Neural progenitor cell (in vitro differentiated cells): ENCODE results near the gene COPA. TPM values are rescaled to one million over a fixed set of nuclear protein-coding genes. Genes with fewer than 3 reads are reported as not detected.

ENCODE experiments used
- DNase-seq: peaks from one replicate; pipeline ENCODE4 v3.0.0-alpha.2; 2016; ENCODE audit warnings: low spot score
- H2AFZ ChIP-seq: fragments of 200-600 bp; sonication (generic); replicated peaks from 2 replicates; pipeline ENCODE4 v1.6.1; 2016; ENCODE audit warnings: antibody characterized with exemption
- H3F3A ChIP-seq: fragments of 200-600 bp; sonication (generic); 2 replicates; pipeline ENCODE4 v1.6.1; 2016; ENCODE audit warnings: antibody characterized with exemption, low read depth
- H3K27ac ChIP-seq: fragments of 200-600 bp; sonication (generic); 2 replicates; pipeline ENCODE4 v1.5.1; 2016; ENCODE audit warnings: mild to moderate bottlenecking
- H3K27me3 ChIP-seq: fragments of 200-600 bp; sonication (generic); 2 replicates; pipeline ENCODE4 v1.6.1; 2016; ENCODE audit warnings: mild to moderate bottlenecking, moderate library complexity
- H3K36me3 ChIP-seq: fragments of 200-600 bp; sonication (generic); 2 replicates; pipeline ENCODE4 v1.5.1; 2016
- H3K4me1 ChIP-seq: fragments of 200-600 bp; sonication (generic); 2 replicates; pipeline ENCODE4 v1.6.1; 2016; ENCODE audit warnings: mixed run types
- H3K4me2 ChIP-seq: fragments of 200-600 bp; sonication (generic); 2 replicates; pipeline ENCODE4 v1.6.1; 2016
- H3K4me3 ChIP-seq: fragments of 200-600 bp; sonication (generic); 2 replicates; pipeline ENCODE4 v1.5.1; 2016
- H3K79me2 ChIP-seq: fragments of 200-600 bp; sonication (generic); 2 replicates; pipeline ENCODE4 v1.6.1; 2016; ENCODE audit warnings: low read depth
- H3K9ac ChIP-seq: fragments of 200-600 bp; sonication (generic); 2 replicates; pipeline ENCODE4 v1.6.1; 2016
- H3K9me3 ChIP-seq: fragments of 200-600 bp; sonication (generic); 2 replicates; pipeline ENCODE4 v1.5.1; 2016; ENCODE audit warnings: low read depth
- H4K20me1 ChIP-seq: fragments of 200-600 bp; sonication (generic); 2 replicates; pipeline ENCODE4 v1.6.1; 2016; ENCODE audit warnings: low read depth
- H3K27ac Mint-ChIP-seq: 3 replicates; pipeline ENCODE4 v1.8.0; 2021; ENCODE audit warnings: mixed read lengths
- H3K27me3 Mint-ChIP-seq: 2 replicates; pipeline ENCODE4 v1.8.0; 2022; ENCODE audit warnings: low read depth, mild to moderate bottlenecking, inconsistent platforms, moderate library complexity, mixed read lengths; ENCODE audit not compliant: insufficient read depth
- H3K36me3 Mint-ChIP-seq: 3 replicates; pipeline ENCODE4 v1.8.0; 2021; ENCODE audit warnings: mixed read lengths
- H3K4me1 Mint-ChIP-seq: 3 replicates; pipeline ENCODE4 v1.8.0; 2021; ENCODE audit warnings: mixed read lengths
- H3K4me3 Mint-ChIP-seq: 3 replicates; pipeline ENCODE4 v1.8.0; 2021; ENCODE audit warnings: mild to moderate bottlenecking, moderate library complexity, mixed read lengths
- H3K9me3 Mint-ChIP-seq: 3 replicates; pipeline ENCODE4 v1.8.0; 2020; ENCODE audit warnings: mixed read lengths
- EZH2 ChIP-seq: fragments of 200-600 bp; sonication (generic); IDR thresholded peaks from 2 replicates; pipeline ENCODE4 v1.6.1; 2017; ENCODE audit warnings: antibody characterized with exemption, mild to moderate bottlenecking, moderate library complexity
- EZH2phosphoT487 ChIP-seq: fragments of 200-600 bp; sonication (generic); IDR thresholded peaks from 2 replicates; pipeline ENCODE4 v1.6.1; 2017; ENCODE audit warnings: antibody characterized with exemption
- total RNA-seq: library from RNA; depleted of rRNA; stranded (reverse); fragments of >200 nt; gene quantifications from 2 replicates; pipeline ENCODE4 v1.2.3, GENCODE V29; 2015; ENCODE audit warnings: low replicate concordance
- TF ChIP-seq, protein P1 (sequence below): fragments of 200-600 bp; sonication (generic); IDR thresholded peaks from 2 replicates; pipeline ENCODE4 v1.5.1; 2017; ENCODE audit warnings: antibody characterized with exemption, mild to moderate bottlenecking

COPA gene
- total RNA-seq, 1 donor from 2014 or later: 82.6 TPM

DNA sequence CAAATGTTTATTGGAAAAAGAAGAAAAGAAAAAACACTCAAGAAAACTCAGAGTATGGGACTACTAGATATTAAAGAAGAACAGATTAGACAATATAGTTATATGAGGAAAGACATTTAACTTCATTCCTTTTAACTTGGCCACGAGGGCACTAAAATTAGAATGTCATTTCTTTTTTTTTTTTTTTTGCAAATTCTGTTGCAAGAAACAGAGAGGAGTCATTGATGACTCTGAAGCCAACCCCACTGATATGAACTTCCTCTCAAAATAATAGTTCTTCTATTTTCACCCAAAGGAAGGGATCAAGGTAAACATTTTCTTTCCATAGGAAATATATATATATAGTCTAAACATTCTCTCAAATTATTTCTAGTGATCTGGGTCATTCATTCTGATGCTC, 33.5 kb downstream of the COPA start:
- no peak for DNase-seq
- Mint-ChIP-seq H3K27me3 (no peaks in the 10 kb centered on the region), H3K27ac (no peak overlapping the region), H3K36me3 (peaks cover 32% of the 10 kb centered on the region), H3K9me3 (no peaks in the 10 kb centered on the region), H3K4me3 (no peak overlapping the region), H3K4me1 (no peaks in the 10 kb centered on the region)
- Histone ChIP-seq H3K4me3 (no peak overlapping the region), H3K4me1 (peaks cover 9% of the 10 kb centered on the region), H3K27me3 (no peaks in the 10 kb centered on the region), H3F3A (peaks cover 9% of the 10 kb centered on the region), H4K20me1 (peaks cover 13% of the 10 kb centered on the region), H3K36me3 (peaks cover 27% of the 10 kb centered on the region), H3K9me3 (no peaks in the 10 kb centered on the region), H2AFZ (no peak overlapping the region), H3K27ac (no peak overlapping the region), H3K9ac (no peak overlapping the region), H3K4me2 (no peak overlapping the region), H3K79me2 (no peaks in the 10 kb centered on the region)
- TF ChIP-seq EZH2 (no peak), EZH2phosphoT487 (no peak)
- TF ChIP-seq, protein P1, sequence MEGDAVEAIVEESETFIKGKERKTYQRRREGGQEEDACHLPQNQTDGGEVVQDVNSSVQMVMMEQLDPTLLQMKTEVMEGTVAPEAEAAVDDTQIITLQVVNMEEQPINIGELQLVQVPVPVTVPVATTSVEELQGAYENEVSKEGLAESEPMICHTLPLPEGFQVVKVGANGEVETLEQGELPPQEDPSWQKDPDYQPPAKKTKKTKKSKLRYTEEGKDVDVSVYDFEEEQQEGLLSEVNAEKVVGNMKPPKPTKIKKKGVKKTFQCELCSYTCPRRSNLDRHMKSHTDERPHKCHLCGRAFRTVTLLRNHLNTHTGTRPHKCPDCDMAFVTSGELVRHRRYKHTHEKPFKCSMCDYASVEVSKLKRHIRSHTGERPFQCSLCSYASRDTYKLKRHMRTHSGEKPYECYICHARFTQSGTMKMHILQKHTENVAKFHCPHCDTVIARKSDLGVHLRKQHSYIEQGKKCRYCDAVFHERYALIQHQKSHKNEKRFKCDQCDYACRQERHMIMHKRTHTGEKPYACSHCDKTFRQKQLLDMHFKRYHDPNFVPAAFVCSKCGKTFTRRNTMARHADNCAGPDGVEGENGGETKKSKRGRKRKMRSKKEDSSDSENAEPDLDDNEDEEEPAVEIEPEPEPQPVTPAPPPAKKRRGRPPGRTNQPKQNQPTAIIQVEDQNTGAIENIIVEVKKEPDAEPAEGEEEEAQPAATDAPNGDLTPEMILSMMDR: no peak

- no peak overlapping the region for H3K9ac ChIP-seq
- no peaks in the 10 kb centered on the region for H3K27me3 ChIP-seq
- no peaks in the 10 kb centered on the region for H3K4me1 Mint-ChIP-seq
- H3K27ac Mint-ChIP-seq: no peak overlapping the region
- no peaks in the 10 kb centered on the region for H3K9me3 ChIP-seq
- H4K20me1 ChIP-seq: peaks cover 13% of the 10 kb centered on the region
- no peaks in the 10 kb centered on the region for H3K9me3 Mint-ChIP-seq
- peaks cover 23% of the 10 kb centered on the region for H3K36me3 ChIP-seq
- H3K79me2 ChIP-seq: no peaks in the 10 kb centered on the region
- H3K4me3 ChIP-seq: no peak overlapping the region
- no peak overlapping the region for H3K27ac ChIP-seq
- no peaks in the 10 kb centered on the region for H3K27me3 Mint-ChIP-seq
- H3F3A ChIP-seq: peaks cover 9% of the 10 kb centered on the region
- no peak overlapping the region for H3K4me3 Mint-ChIP-seq
- no peak overlapping the region for H2AFZ ChIP-seq
- H3K4me2 ChIP-seq: no peak overlapping the region
- no peak for DNase-seq
- H3K36me3 Mint-ChIP-seq: peaks cover 32% of the 10 kb centered on the region
- TF ChIP-seq, protein P1: no peak
- no peak for TF ChIP-seq EZH2phosphoT487
- no peak for TF ChIP-seq EZH2
- peaks cover 9% of the 10 kb centered on the region for H3K4me1 ChIP-seq
Measured at GRCh38 chr1:160309185-160309557, 33.9 kb downstream of the COPA start.

- Histone ChIP-seq H3K4me2 (no peak overlapping the region), H3K9ac (peak overlapping the region; percentile 1), H3K36me3 (peaks cover 22% of the 10 kb centered on the region), H2AFZ (no peak overlapping the region), H3K4me3 (no peak overlapping the region), H3K27ac (peak overlapping the region; percentile 72), H3K4me1 (peaks cover 9% of the 10 kb centered on the region), H3K9me3 (no peaks in the 10 kb centered on the region), H4K20me1 (peaks cover 13% of the 10 kb centered on the region), H3F3A (peaks cover 9% of the 10 kb centered on the region), H3K27me3 (no peaks in the 10 kb centered on the region), H3K79me2 (no peaks in the 10 kb centered on the region)
- DNase-seq: no peak
- TF ChIP-seq, protein P1: no peak
- H3K4me1 Mint-ChIP-seq: no peaks in the 10 kb centered on the region
- no peak overlapping the region for H3K27ac Mint-ChIP-seq
- no peaks in the 10 kb centered on the region for H3K27me3 Mint-ChIP-seq
- no peak overlapping the region for H3K4me3 Mint-ChIP-seq
- H3K9me3 Mint-ChIP-seq: no peaks in the 10 kb centered on the region
- H3K36me3 Mint-ChIP-seq: peaks cover 32% of the 10 kb centered on the region
Measured at GRCh38 chr1:160308451-160309184, 34.4 kb downstream of the COPA start.
